Natural killer cell treated with Interleukin-12 subunit alpha and Interleukin-12 subunit beta and Interleukin-15 and Interleukin-18, amount 100 ng/mL, for 72 hours (primary cell): ENCODE results near the gene GPER1. TPM values are rescaled to one million over a fixed set of nuclear protein-coding genes. Genes with fewer than 3 reads are reported as not detected.
"Not testable (repeated sequence)": the region's sequence is repeated elsewhere in the genome, so short reads cannot be mapped to it uniquely, and the experiment has no call there.

Experiments used
- ATAC-seq, 2 donors: fragments of 150-1000 bp; cut with Tn5 transposase in 1 of 2; sonication (Bioruptor Pico), chemical (Tn5 transposase) in 1 of 2; 2 replicates each; pipeline ENCODE4 v1.10.0; 2021
- DNase-seq: peaks from one replicate; pipeline ENCODE4 v3.0.0; 2022; ENCODE audit warnings: low spot score
- H3K27ac Mint-ChIP-seq, 2 donors: 1 replicate in 1 of 2; 2 replicates in 1 of 2; pipeline ENCODE4 v1.8.0; 2022; ENCODE audit warnings: mixed read lengths in 2 of 2, mild to moderate bottlenecking in 1 of 2, moderate library complexity in 1 of 2
- H3K27me3 Mint-ChIP-seq, 2 donors: 1 replicate in 1 of 2; 2 replicates in 1 of 2; pipeline ENCODE4 v1.8.0; 2022; ENCODE audit warnings: mixed read lengths in 2 of 2
- H3K36me3 Mint-ChIP-seq: one replicate; pipeline ENCODE4 v1.8.0; 2022; ENCODE audit warnings: mixed read lengths
- H3K4me1 Mint-ChIP-seq, 2 donors: 1 replicate in 1 of 2; 2 replicates in 1 of 2; pipeline ENCODE4 v1.8.0; 2022; ENCODE audit warnings: low read depth in 2 of 2, mixed read lengths in 2 of 2, mild to moderate bottlenecking in 1 of 2
- H3K4me3 Mint-ChIP-seq: one replicate; pipeline ENCODE4 v1.8.0; 2022; ENCODE audit warnings: mixed read lengths
- H3K9me3 Mint-ChIP-seq: 2 replicates; pipeline ENCODE4 v1.8.0; 2022; ENCODE audit warnings: mixed read lengths
- total RNA-seq, 2 donors: library from RNA; stranded (reverse); gene quantifications; one replicate each; pipeline ENCODE4 v1.2.3, GENCODE V29; 2022

Gene GPER1
- total RNA-seq, 2 donors from 2014 or later = not detected

GRCh38 chr7:1141651-1142050, 53.7 kb downstream of the GPER1 start:
- H3K27me3 Mint-ChIP-seq = no peaks in the 10 kb centered on the region
- ATAC-seq (no peak), DNase-seq (no peak)
- no peak overlapping the region for H3K4me3 Mint-ChIP-seq
- H3K36me3 Mint-ChIP-seq = no peaks in the 10 kb centered on the region
- H3K27ac Mint-ChIP-seq = no peak overlapping the region
- H3K4me1 Mint-ChIP-seq = peaks cover 8 to 11% of the 10 kb centered on the region in 2 donors
- no peaks in the 10 kb centered on the region for H3K9me3 Mint-ChIP-seq

- Mint-ChIP-seq H3K36me3 (no peaks in the 10 kb centered on the region), H3K9me3 (no peaks in the 10 kb centered on the region), H3K4me1 (peaks cover 4 to 7% of the 10 kb centered on the region in 2 donors), H3K27me3 (no peaks in the 10 kb centered on the region), H3K27ac (no peak overlapping the region), H3K4me3 (no peak overlapping the region)
- DNase-seq (no peak), ATAC-seq (no peak)
Measured at GRCh38 chr7:1142051-1142635, 54.2 kb downstream of the GPER1 start.

DNA sequence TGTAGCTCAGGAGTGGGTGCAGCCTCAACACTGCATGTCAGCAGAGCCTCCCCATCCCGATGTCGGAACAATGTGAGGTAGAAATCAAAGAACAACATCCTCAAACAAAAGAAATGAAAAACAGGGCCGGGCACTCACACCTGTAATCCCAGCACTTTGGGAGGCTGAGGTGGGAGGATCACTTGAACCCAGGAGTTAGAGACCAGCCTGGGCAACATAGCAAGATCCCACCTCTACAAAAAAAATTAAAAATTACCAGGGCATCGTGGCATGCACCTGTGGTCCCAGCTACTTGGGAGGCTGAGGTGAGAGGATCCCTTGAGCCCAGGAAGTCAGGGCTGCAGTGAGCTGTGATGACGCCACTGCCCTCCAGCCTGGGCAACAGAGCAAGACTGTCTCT, 55.1 kb downstream of the GPER1 start:
- not testable (repeated sequence) for ATAC-seq, H3K9me3 Mint-ChIP-seq, H3K4me1 Mint-ChIP-seq, DNase-seq, H3K4me3 Mint-ChIP-seq, H3K36me3 Mint-ChIP-seq, H3K27ac Mint-ChIP-seq, H3K27me3 Mint-ChIP-seq

Other genes starting within 250 kb of the GPER1 start
- 10 to 100 TPM; 42.8 to 44.5 TPM for gene GET4, start 211.6 kb upstream of the GPER1 start, total RNA-seq
- 100 to 1,000 TPM in 1 of 2 donors, 10 to 100 TPM in 1; 70.6 to 161 TPM for gene ADAP1, start 133.4 kb upstream of the GPER1 start, total RNA-seq
- gene COX19, start 112.6 kb upstream of the GPER1 start, total RNA-seq = 10 to 100 TPM; 17.2 to 19.9 TPM
- not detected for gene CYP2W1, start 104.9 kb upstream of the GPER1 start, total RNA-seq
- 1 to 10 TPM in 1 of 2 donors, under 1 TPM in 1; 0.89 to 8.1 TPM for gene GPR146, start 43.6 kb upstream of the GPER1 start, total RNA-seq
- gene ZFAND2A, start 72.1 kb downstream of the GPER1 start, total RNA-seq = 10 to 100 TPM; 34.7 to 41.2 TPM
- gene UNCX, start 144.8 kb downstream of the GPER1 start, total RNA-seq = not detected